NCI-H146 treated with DMSO at 0.1 percent for 48 hours (cell line): ENCODE data around the gene SESN3.
"Not testable (repeated sequence)": the region's sequence is repeated elsewhere in the genome, so short reads cannot be mapped to it uniquely, and the experiment has no call there.

Experiments
- DNase-seq: peaks from one replicate; lab custom pipeline; 2025; ENCODE audit not compliant: unreplicated experiment; lab: John Stamatoyannopoulos, UW

Gene SESN3

DNA sequence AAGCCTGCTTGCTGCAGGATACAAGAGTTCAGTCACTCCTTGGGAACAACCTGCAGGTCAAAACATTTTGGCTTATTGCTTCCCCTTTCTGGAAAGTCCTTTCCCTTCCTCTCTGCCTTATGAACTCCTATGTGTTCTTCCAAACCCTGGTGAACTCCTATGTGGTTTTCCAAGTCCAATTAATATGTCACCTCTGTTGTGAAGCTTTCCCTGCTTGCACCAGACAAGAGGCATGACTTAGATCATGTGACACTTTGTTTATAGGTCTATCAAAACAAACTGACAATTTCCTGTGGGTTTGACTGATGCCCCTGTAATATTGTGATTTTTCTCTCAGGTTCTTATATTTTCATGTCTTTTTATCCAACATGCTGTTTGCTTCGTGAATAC lies 77.2 kb downstream of the SESN3 start:
- no peak for DNase-seq

DNA sequence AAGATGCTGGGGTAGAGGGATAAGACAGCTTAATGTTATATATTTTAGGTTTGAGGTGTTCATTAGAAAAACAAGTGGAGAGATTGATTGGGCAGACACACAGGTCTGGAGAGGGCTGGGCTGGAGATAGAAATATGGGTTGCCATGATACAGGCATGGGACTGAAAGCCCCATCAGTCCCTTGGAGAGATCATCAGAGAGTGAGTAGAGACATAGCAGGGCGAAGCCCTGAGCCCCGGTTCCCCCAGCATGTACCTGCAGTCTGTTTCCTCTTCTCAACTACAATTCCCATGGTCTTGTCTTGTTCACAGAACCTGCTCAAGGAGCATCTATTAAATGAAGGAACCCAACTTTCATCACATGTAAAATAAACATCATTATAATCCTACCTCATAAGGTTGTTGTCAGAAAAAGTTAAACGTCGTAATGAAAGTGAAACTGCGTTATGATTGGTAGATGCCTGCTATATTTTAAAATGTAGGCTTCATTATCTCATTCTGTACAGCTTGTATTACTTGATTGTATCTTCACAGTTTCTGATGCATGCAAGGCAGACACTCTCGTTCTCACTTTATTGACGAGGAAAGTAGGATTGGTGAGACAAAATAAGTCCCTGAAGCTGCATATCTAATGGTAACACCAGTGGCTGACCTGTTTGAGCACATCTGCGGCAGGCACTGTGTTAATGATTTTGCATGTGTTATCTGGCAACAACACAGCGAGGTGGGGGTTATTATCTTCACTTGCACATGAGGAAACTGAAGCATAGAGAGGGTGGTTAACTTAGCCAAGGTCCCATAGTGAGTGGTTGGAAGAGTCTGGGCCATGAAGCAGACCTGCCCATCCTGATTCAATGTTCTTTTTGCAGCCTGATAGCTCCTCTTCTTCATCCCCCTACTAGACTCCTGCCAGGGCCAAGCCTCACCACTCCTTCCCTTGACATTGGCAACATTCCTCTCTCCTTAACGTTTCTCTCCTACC lies 77.8 kb downstream of the SESN3 start:
- DNase-seq: no peak

DNA sequence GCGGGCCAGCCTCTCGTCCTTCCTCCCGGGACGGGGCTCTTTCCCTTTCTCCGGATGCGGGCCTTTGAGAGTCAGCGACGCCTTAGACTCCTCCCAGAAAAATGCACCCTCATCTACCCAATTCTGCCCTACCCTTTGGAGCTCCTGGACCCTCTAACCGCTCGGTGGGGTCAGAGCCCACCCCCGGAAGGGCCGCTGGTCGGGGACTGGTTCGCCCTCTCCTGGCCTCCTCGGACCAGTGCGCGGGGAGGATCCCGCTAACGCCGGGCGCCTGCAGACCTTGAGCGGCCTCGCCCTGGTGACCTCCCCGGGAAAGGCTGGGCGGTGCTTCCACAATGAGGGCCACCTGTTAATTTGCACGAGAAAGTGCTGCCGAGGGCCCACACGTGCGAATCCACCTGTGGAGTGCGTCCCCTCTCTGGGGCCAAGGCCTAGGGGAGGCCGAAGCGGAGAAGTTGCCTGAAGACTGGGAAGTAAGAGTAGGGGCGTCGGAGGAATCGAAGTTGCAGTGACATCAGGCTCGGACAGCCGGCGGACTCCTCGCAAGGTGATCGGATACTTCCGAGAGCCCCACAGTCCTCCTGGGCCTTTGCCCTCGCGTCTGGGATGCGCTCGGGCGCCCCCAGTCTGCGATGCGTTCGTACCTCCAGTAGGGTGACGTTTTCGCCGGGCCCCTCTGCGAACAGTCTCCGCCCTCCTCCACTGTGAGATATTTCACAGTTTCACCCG lies 79.9 kb downstream of the SESN3 start:
- no peak for DNase-seq

DNA sequence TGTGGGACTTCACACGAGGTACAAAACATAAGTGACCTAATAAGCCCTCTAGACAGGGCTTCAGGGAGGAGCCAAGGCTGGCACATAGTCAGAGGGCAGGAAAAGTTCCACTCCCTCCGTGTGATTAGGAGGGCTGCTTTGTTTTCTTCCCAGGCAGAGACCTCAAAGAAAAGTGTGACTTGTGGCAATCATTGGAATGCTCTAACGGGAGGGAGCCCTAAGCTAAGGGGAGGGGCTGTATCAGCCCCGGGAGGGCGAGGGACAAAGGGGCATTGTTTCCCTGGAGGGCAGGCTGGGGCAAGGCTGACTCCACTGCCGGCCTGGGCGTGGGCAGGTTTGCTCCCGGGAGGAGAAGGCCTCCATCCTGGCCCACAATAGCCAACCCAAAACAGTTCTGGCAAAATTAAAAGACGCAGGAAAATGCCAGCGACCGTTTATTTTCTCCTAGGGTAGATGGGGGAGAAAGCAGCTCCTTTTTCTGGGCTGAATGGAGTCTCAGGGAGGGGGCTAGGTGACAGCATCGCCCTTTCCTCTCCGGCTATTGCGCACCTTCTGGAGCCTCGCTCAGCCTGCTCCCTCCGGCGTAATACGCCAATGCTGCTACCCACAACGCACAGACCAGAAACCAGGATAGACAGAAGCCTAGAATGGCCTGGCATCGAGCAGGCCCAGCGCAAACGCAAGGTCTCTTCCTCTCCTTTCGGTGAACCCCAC lies 81.2 kb downstream of the SESN3 start:
- DNase-seq: no peak

GRCh38 chr11:95148938-95149337 lies 82.1 kb downstream of the SESN3 start:
- no peak for DNase-seq

DNA sequence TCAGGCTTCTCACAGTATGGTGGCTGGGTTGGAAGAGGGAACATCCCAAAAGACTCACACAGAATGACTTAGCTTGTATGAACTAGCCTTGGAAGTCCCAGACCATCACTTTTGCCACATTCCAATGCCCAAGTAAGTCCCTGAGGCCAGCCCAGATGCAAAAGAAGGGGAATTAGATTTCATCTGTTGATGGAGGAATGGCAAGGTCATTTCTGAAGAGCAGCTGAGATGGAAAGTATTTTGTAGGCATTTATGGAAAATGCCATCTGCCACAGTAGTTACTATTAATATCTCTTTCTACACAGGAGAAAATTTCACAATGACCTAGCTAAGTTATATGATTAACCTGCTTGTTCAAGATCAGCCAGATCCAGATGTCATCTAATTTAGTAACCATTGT lies 82.6 kb downstream of the SESN3 start:
- DNase-seq: no peak

DNA sequence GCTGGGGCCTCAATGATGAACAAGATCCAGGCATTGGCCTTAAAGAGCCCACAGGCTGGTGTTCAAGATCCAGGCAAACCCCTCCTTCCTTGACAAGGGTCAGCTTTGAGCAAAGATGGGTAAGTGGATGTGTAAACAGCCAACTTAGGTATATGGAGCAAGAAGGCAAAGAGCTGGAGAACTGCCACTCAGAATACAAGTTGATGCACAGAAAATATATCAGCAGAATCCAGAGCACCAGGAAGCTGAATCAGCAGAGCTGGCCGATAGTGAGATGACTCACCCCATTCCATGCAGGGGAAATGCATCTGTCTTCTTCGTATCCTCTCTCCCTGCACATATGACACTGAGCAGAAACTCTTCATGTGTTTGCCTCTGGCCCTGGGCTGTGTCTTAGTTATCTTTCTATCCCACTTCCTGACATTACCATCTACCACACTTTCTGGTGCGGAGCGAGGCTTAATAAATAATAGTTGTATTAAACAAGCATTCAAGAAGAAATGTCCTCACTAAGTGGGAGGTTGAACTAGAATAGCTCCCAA lies 83.6 kb downstream of the SESN3 start:
- DNase-seq: no peak

DNA sequence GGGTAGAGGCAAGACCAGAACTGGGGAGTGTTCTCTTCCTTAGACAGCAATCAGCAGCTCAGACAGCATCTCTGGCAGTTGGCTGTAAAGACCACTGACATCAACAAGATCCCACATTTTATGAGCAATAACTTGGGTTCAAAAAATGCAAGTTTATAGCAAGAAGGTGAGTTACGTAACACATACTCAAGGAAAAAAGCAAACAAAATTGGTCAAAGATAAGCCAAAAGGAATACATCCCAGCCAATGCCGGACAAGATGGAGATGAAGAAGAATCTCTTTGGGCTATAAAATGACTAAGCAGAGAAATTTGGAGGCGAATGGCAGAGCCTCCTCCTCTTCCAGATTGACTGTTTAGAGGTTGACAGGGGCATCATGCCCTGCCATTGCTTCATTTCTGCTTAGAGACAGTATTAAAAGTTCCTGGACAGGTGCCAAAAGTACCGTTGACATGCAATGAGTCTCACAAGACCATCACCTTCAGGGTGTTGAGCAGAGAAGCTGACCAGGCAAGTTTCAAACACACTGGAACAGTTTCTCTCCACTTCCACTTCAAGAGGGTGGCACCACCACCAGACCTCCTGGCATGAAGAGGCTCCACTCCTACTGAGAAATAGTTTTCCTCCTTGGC lies 85.5 kb downstream of the SESN3 start:
- no peak for DNase-seq

GRCh38 chr11:95144313-95145235 lies 86.4 kb downstream of the SESN3 start:
- DNase-seq: no peak

DNA sequence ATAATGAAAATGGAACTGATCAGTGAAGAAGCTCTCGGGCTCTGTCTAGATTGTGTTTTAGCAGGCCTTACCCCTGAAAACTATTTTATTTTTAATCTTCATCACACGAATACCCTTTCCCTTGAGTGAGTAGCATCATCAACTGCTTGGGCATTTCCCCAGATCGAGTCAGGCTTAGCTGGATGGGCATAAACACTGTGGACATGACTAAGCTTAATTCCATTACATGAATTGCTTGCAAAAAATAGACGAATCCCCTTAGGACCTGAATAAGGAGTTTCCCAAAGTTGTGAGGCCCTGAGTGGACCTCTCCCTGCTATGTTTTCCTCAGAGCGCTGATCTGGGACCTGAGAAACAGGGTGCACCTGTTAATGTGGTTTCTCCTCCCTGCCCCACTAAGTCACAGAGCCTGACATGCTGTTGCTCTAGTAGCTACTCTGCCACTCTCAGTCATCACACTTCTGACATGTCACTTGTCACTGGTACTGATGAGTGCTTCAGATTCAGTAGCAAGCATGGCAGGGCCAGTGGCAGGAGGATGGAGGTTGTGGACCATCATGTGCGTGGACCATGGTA lies 87.8 kb downstream of the SESN3 start:
- no peak for DNase-seq

GRCh38 chr11:95142431-95142830 lies 88.6 kb downstream of the SESN3 start:
- no peak for DNase-seq

GRCh38 chr11:95140397-95141033 lies 90.5 kb downstream of the SESN3 start:
- no peak for DNase-seq

- DNase-seq: no peak
Measured at GRCh38 chr11:95138448-95138847, 92.6 kb downstream of the SESN3 start.

DNA sequence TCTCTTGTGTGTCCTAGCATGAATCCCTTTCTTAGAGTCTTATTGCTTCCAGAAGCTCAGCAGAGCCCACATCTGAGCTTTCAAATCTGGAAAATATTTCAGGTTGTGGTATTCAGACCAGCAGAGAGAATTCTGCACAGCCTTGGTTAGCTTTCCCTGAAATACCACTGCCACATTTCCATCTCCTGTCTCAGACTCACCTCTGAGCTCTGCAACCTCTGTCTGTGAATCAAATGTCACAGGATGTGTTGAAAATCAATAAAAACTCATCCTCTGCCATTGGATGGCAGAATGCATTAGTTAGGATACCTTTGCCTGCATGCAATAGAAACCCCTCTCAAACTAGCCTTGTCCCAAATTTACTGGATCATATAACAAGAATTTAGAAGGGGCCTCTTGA lies 93.7 kb downstream of the SESN3 start:
- DNase-seq: no peak

GRCh38 chr11:95136747-95137146 lies 94.3 kb downstream of the SESN3 start:
- not testable (repeated sequence) for DNase-seq

DNA sequence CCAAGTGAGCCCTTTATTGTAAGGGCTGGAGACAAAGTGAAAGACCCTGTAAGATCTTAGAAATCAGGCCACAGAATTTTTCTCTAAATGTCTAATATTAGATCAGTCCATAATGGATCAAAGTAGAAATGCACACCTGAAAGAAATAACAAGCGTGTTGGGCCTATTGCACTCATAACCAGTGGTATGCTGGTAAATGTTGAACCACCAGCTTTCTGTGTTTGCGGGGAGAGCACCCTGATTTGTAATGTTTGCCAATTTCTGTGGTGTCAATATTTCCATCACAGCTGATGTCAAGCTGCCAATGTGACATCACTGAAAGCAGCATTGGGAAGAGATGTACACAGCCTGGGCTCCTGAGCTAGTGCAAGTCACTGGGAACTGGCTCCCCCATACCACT lies 95.1 kb downstream of the SESN3 start:
- no peak for DNase-seq

GRCh38 chr11:95135155-95135554 lies 95.8 kb downstream of the SESN3 start:
- no peak for DNase-seq

- no peak for DNase-seq
Measured at GRCh38 chr11:95134491-95134890, 96.5 kb downstream of the SESN3 start.

DNA sequence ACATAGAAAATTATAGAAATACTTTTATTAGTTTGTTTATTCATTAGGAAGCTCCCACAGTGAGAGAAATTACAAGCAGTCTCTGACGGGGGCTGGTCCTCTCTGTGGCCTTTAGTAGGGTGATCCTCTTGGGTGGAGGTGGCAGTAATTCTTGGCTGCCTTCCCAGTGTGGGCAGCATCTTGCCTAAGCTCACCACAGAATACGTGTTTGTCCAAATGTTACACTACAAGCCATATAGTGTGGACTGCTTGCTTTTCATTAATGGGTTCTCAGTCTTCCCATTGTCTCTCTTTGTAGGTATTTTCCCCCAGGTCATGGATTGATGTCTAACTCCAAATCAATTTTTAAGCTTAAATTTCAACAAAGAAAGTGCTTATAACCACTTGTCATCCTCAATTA lies 98.0 kb downstream of the SESN3 start:
- no peak for DNase-seq
